Skeletal muscle tissue (tissue), 4 donors: Measurements from ENCODE around the gene P2RY1. TPM values are rescaled to one million over a fixed set of nuclear protein-coding genes. Genes with fewer than 3 reads are reported as not detected.
A peak's percentile ranks its signal among the peaks of the same experiment; 100 is the strongest.

ENCODE experiments used
- H3K27ac ChIP-seq: one replicate; pipeline ENCODE4 v1.7.0; 2013; ENCODE audit warnings: mild to moderate bottlenecking, low read depth, low read length, inconsistent platforms
- H3K27me3 ChIP-seq, 3 donors: one replicate each; pipeline ENCODE4 v1.7.0; 2013; ENCODE audit warnings: low read length in 3 of 3; ENCODE audit not compliant: control insufficient read depth in 3 of 3, insufficient read depth in 3 of 3
- H3K36me3 ChIP-seq, 3 donors: one replicate each; pipeline ENCODE4 v1.7.0; 2013; ENCODE audit warnings: low read length in 3 of 3; ENCODE audit not compliant: control insufficient read depth in 3 of 3, insufficient read depth in 3 of 3
- H3K4me1 ChIP-seq, 3 donors: one replicate each; pipeline ENCODE4 v1.7.0; 2013; ENCODE audit warnings: low read length in 3 of 3, mild to moderate bottlenecking in 3 of 3; ENCODE audit not compliant: control insufficient read depth in 3 of 3, insufficient read depth in 3 of 3
- H3K4me3 ChIP-seq, 3 donors: one replicate each; pipeline ENCODE4 v1.7.0; 2013; ENCODE audit warnings: low read length in 3 of 3
- H3K9ac ChIP-seq, 3 donors: one replicate each; pipeline ENCODE4 v1.7.0; 2013; ENCODE audit warnings: low read length in 3 of 3, mild to moderate bottlenecking in 3 of 3, moderate library complexity in 2 of 3, low read depth in 1 of 3
- H3K9me3 ChIP-seq, 3 donors: one replicate each; pipeline ENCODE4 v1.7.0; 2013; ENCODE audit warnings: low read length in 3 of 3; ENCODE audit not compliant: control insufficient read depth in 3 of 3
- total RNA-seq: library from RNA; depleted of rRNA; stranded (reverse); fragments of >200 nt; gene quantifications from one replicate; pipeline ENCODE4 v1.2.3, GENCODE V29; 2014
- donor health status: Osteomylitis.

P2RY1 gene
- total RNA-seq, 1 donor from 2014 or later: 5.2 TPM

GRCh38 chr3:152823781-152824180, 11.2 kb upstream of the P2RY1 start:
- H3K9ac ChIP-seq: no peak overlapping the region
- no peaks in the 10 kb centered on the region for H3K4me1 ChIP-seq
- no peak overlapping the region for H3K4me3 ChIP-seq
- H3K27me3 ChIP-seq: no peaks in the 10 kb centered on the region
- no peak overlapping the region for H3K27ac ChIP-seq
- no peaks in the 10 kb centered on the region for H3K9me3 ChIP-seq
- no peaks in the 10 kb centered on the region for H3K36me3 ChIP-seq

- H3K9me3 ChIP-seq: no peaks in the 10 kb centered on the region
- H3K27ac ChIP-seq: no peak overlapping the region
- H3K4me1 ChIP-seq: no peaks in the 10 kb centered on the region
- H3K27me3 ChIP-seq: no peaks in the 10 kb centered on the region
- no peaks in the 10 kb centered on the region for H3K36me3 ChIP-seq
- H3K4me3 ChIP-seq: no peak overlapping the region
- no peak overlapping the region for H3K9ac ChIP-seq
Measured at GRCh38 chr3:152825566-152825965, 9.4 kb upstream of the P2RY1 start.

GRCh38 chr3:152826476-152826875, 8.5 kb upstream of the P2RY1 start:
- H3K36me3 ChIP-seq: no peaks in the 10 kb centered on the region
- H3K27ac ChIP-seq: no peak overlapping the region
- no peak overlapping the region for H3K9ac ChIP-seq
- H3K4me3 ChIP-seq: no peak overlapping the region
- H3K9me3 ChIP-seq: no peaks in the 10 kb centered on the region
- no peaks in the 10 kb centered on the region for H3K4me1 ChIP-seq
- no peaks in the 10 kb centered on the region for H3K27me3 ChIP-seq

- no peaks in the 10 kb centered on the region for H3K27me3 ChIP-seq
- no peaks in the 10 kb centered on the region for H3K4me1 ChIP-seq
- no peak overlapping the region for H3K9ac ChIP-seq
- H3K27ac ChIP-seq: no peak overlapping the region
- H3K4me3 ChIP-seq: no peak overlapping the region
- H3K36me3 ChIP-seq: no peaks in the 10 kb centered on the region
- no peaks in the 10 kb centered on the region for H3K9me3 ChIP-seq
Measured at GRCh38 chr3:152827313-152827712, 7.6 kb upstream of the P2RY1 start.

- Histone ChIP-seq H3K27ac (no peak overlapping the region), H3K27me3 (no peaks in the 10 kb centered on the region), H3K36me3 (no peaks in the 10 kb centered on the region), H3K4me1 (no peaks in the 10 kb centered on the region), H3K4me3 (no peak overlapping the region), H3K9me3 (no peaks in the 10 kb centered on the region), H3K9ac (no peak overlapping the region)
Measured at GRCh38 chr3:152828075-152828840, 6.7 kb upstream of the P2RY1 start.

- Histone ChIP-seq H3K36me3 (no peaks in the 10 kb centered on the region), H3K27ac (no peak overlapping the region), H3K9ac (no peak overlapping the region), H3K4me3 (no peak overlapping the region), H3K9me3 (no peaks in the 10 kb centered on the region), H3K27me3 (no peaks in the 10 kb centered on the region), H3K4me1 (peaks cover 0 to 4% (median 0%) of the 10 kb centered on the region in 3 donors)
Measured at GRCh38 chr3:152830245-152830644, 4.7 kb upstream of the P2RY1 start.

- H3K4me1 ChIP-seq: peaks cover 3 to 13% (median 4%) of the 10 kb centered on the region in 3 donors
- no peak overlapping the region for H3K27ac ChIP-seq
- no peak overlapping the region for H3K4me3 ChIP-seq
- no peaks in the 10 kb centered on the region for H3K9me3 ChIP-seq
- H3K9ac ChIP-seq: no peak overlapping the region
- no peaks in the 10 kb centered on the region for H3K36me3 ChIP-seq
- peaks cover 0 to 6% (median 0%) of the 10 kb centered on the region in 3 donors for H3K27me3 ChIP-seq
Measured at GRCh38 chr3:152832046-152832445, 2.9 kb upstream of the P2RY1 start.

- Histone ChIP-seq H3K9ac (no peak overlapping the region), H3K4me3 (no peak overlapping the region), H3K9me3 (no peaks in the 10 kb centered on the region), H3K27me3 (peaks cover 0 to 6% (median 0%) of the 10 kb centered on the region in 3 donors), H3K4me1 (peaks cover 3 to 13% (median 4%) of the 10 kb centered on the region in 3 donors), H3K27ac (no peak overlapping the region), H3K36me3 (no peaks in the 10 kb centered on the region)
Measured at GRCh38 chr3:152833089-152833488, 1.8 kb upstream of the P2RY1 start.

GRCh38 chr3:152834191-152834775, 648 bp upstream of the P2RY1 start:
- H3K4me1 ChIP-seq: peaks cover 3 to 17% (median 4%) of the 10 kb centered on the region in 3 donors
- peak overlapping the region; percentile 69 to 77 (median 71) for H3K9ac ChIP-seq
- peaks cover 0 to 6% (median 0%) of the 10 kb centered on the region in 3 donors for H3K27me3 ChIP-seq
- H3K4me3 ChIP-seq: peak overlapping the region; percentile 81 to 88 (median 83)
- no peaks in the 10 kb centered on the region for H3K9me3 ChIP-seq
- H3K36me3 ChIP-seq: no peaks in the 10 kb centered on the region
- peak overlapping the region; percentile 45 for H3K27ac ChIP-seq

- H3K9ac ChIP-seq: peak overlapping the region; percentile 69 to 77 (median 71)
- H3K27me3 ChIP-seq: peaks cover 0 to 6% (median 0%) of the 10 kb centered on the region in 3 donors
Measured at GRCh38 chr3:152835601-152836102, 721 bp downstream of the P2RY1 start.

More at GRCh38 chr3:152835601-152836102, 721 bp downstream of the P2RY1 start:
- Histone ChIP-seq H3K27ac (peak overlapping the region; percentile 45), H3K36me3 (no peaks in the 10 kb centered on the region), H3K9me3 (no peaks in the 10 kb centered on the region), H3K4me1 (peaks cover 3 to 21% (median 4%) of the 10 kb centered on the region in 3 donors), H3K4me3 (peak overlapping the region; percentile 81 to 88 (median 83))
